Measurements from ENCODE around the gene HAPLN2.

HAPLN2 gene

GRCh38 chr1:156638189-156638985, 19.2 kb downstream of the HAPLN2 start:
- Histone ChIP-seq H3K9me3 (ENCODE audit: control insufficient read depth, low read length) (no peaks in the 10 kb centered on the region), H3K27ac (ENCODE audit: low read depth, low read length, severe bottlenecking) (no peak overlapping the region), H3K36me3 (ENCODE audit: control insufficient read depth, insufficient read depth, low read length) (no peaks in the 10 kb centered on the region), H3K4me1 (ENCODE audit: control insufficient read depth, insufficient read depth, low read length, poor library complexity, severe bottlenecking) (peaks cover 9% of the 10 kb centered on the region), H3K4me3 (ENCODE audit: extremely low read depth, insufficient read depth, low read length, poor library complexity, severe bottlenecking) (no peak overlapping the region)
- 80 to 97% methylated on average over 3 to 4 of the region's 8 CpGs for WGBS, 2 experiments (ENCODE audit: insufficient coverage in 2 of 2)

- no peak overlapping the region for H3K4me3 ChIP-seq (ENCODE audit: extremely low read depth, insufficient read depth, low read length, poor library complexity, severe bottlenecking)
- WGBS, 2 experiments (ENCODE audit: insufficient coverage in 2 of 2) = 70 to 72% methylated on average over 4 to 5 of the region's 6 CpGs
- H3K36me3 ChIP-seq (ENCODE audit: control insufficient read depth, insufficient read depth, low read length) = no peaks in the 10 kb centered on the region
Observed at GRCh38 chr1:156639601-156640101, 20.4 kb downstream of the HAPLN2 start.

GRCh38 chr1:156640842-156641706, 21.9 kb downstream of the HAPLN2 start:
- 51 to 57% methylated on average over 4 to 6 of the region's 6 CpGs for WGBS, 2 experiments (ENCODE audit: insufficient coverage in 2 of 2)
- peaks cover 9% of the 10 kb centered on the region for H3K4me1 ChIP-seq (ENCODE audit: control insufficient read depth, insufficient read depth, low read length, poor library complexity, severe bottlenecking)
- no peaks in the 10 kb centered on the region for H3K9me3 ChIP-seq (ENCODE audit: control insufficient read depth, low read length)
- H3K36me3 ChIP-seq (ENCODE audit: control insufficient read depth, insufficient read depth, low read length) = no peaks in the 10 kb centered on the region
- H3K4me3 ChIP-seq (ENCODE audit: extremely low read depth, insufficient read depth, low read length, poor library complexity, severe bottlenecking) = peak overlapping the region; percentile 31
- H3K27ac ChIP-seq (ENCODE audit: low read depth, low read length, severe bottlenecking) = no peak overlapping the region

More at GRCh38 chr1:156639601-156640101, 20.4 kb downstream of the HAPLN2 start:
- no peaks in the 10 kb centered on the region for H3K9me3 ChIP-seq (ENCODE audit: control insufficient read depth, low read length)
- H3K4me1 ChIP-seq (ENCODE audit: control insufficient read depth, insufficient read depth, low read length, poor library complexity, severe bottlenecking) = peaks cover 9% of the 10 kb centered on the region
- no peak overlapping the region for H3K27ac ChIP-seq (ENCODE audit: low read depth, low read length, severe bottlenecking)

- no peak within 1 kb of the TSS for H3K27ac ChIP-seq (ENCODE audit: low read depth, low read length, severe bottlenecking)
- 0 to 1% methylated on average over 22 of the region's 46 CpGs for WGBS, 2 experiments (ENCODE audit: insufficient coverage in 2 of 2)
- no peaks in the 10 kb centered on the region for H3K9me3 ChIP-seq (ENCODE audit: control insufficient read depth, low read length)
- peaks cover 9% of the 10 kb centered on the region for H3K4me1 ChIP-seq (ENCODE audit: control insufficient read depth, insufficient read depth, low read length, poor library complexity, severe bottlenecking)
- H3K4me3 ChIP-seq (ENCODE audit: extremely low read depth, insufficient read depth, low read length, poor library complexity, severe bottlenecking) = peak within 1 kb of the TSS; percentile 31
- H3K36me3 ChIP-seq (ENCODE audit: control insufficient read depth, insufficient read depth, low read length) = no peaks in the 10 kb centered on the region
Observed at GRCh38 chr1:156641761-156642264, 22.6 kb downstream of the HAPLN2 start, which contains the start of gene BCAN. TSS of gene BCAN (plus strand) at chr1:156642117. CDS start at chr1:156646055, 3,938 bp downstream.

GRCh38 chr1:156642265-156643048, 23.2 kb downstream of the HAPLN2 start:
- Histone ChIP-seq H3K36me3 (ENCODE audit: control insufficient read depth, insufficient read depth, low read length) (no peaks in the 10 kb centered on the region), H3K27ac (ENCODE audit: low read depth, low read length, severe bottlenecking) (no peak overlapping the region), H3K9me3 (ENCODE audit: control insufficient read depth, low read length) (no peaks in the 10 kb centered on the region), H3K4me1 (ENCODE audit: control insufficient read depth, insufficient read depth, low read length, poor library complexity, severe bottlenecking) (peaks cover 9% of the 10 kb centered on the region), H3K4me3 (ENCODE audit: extremely low read depth, insufficient read depth, low read length, poor library complexity, severe bottlenecking) (peak overlapping the region; percentile 31)
- 4 to 9% methylated on average over 29 to 37 of the region's 40 CpGs for WGBS, 2 experiments (ENCODE audit: insufficient coverage in 2 of 2)

- no peak overlapping the region for H3K4me3 ChIP-seq (ENCODE audit: extremely low read depth, insufficient read depth, low read length, poor library complexity, severe bottlenecking)
- 43 to 83% methylated on average over 1 to 2 of the region's 7 CpGs for WGBS, 2 experiments (ENCODE audit: insufficient coverage in 2 of 2)
- no peaks in the 10 kb centered on the region for H3K36me3 ChIP-seq (ENCODE audit: control insufficient read depth, insufficient read depth, low read length)
Observed at GRCh38 chr1:156643049-156643777, 24.0 kb downstream of the HAPLN2 start.

GRCh38 chr1:156643778-156644092, 24.5 kb downstream of the HAPLN2 start:
- no peaks in the 10 kb centered on the region for H3K9me3 ChIP-seq (ENCODE audit: control insufficient read depth, low read length)
- H3K4me1 ChIP-seq (ENCODE audit: control insufficient read depth, insufficient read depth, low read length, poor library complexity, severe bottlenecking) = peaks cover 9% of the 10 kb centered on the region
- no peak overlapping the region for H3K27ac ChIP-seq (ENCODE audit: low read depth, low read length, severe bottlenecking)
- no peaks in the 10 kb centered on the region for H3K36me3 ChIP-seq (ENCODE audit: control insufficient read depth, insufficient read depth, low read length)
- 87 to 88% methylated on average over 6 to 7 of the region's 7 CpGs for WGBS, 2 experiments (ENCODE audit: insufficient coverage in 2 of 2)
- no peak overlapping the region for H3K4me3 ChIP-seq (ENCODE audit: extremely low read depth, insufficient read depth, low read length, poor library complexity, severe bottlenecking)

More at GRCh38 chr1:156643049-156643777, 24.0 kb downstream of the HAPLN2 start:
- Histone ChIP-seq H3K9me3 (ENCODE audit: control insufficient read depth, low read length) (no peaks in the 10 kb centered on the region), H3K4me1 (ENCODE audit: control insufficient read depth, insufficient read depth, low read length, poor library complexity, severe bottlenecking) (peaks cover 9% of the 10 kb centered on the region), H3K27ac (ENCODE audit: low read depth, low read length, severe bottlenecking) (no peak overlapping the region)

- Histone ChIP-seq H3K36me3 (ENCODE audit: control insufficient read depth, insufficient read depth, low read length) (no peaks in the 10 kb centered on the region), H3K4me1 (ENCODE audit: control insufficient read depth, insufficient read depth, low read length, poor library complexity, severe bottlenecking) (peaks cover 9% of the 10 kb centered on the region), H3K27ac (ENCODE audit: low read depth, low read length, severe bottlenecking) (no peak overlapping the region), H3K9me3 (ENCODE audit: control insufficient read depth, low read length) (no peaks in the 10 kb centered on the region), H3K4me3 (ENCODE audit: extremely low read depth, insufficient read depth, low read length, poor library complexity, severe bottlenecking) (no peak overlapping the region)
- WGBS, 2 experiments (ENCODE audit: insufficient coverage in 2 of 2) = 81 to 92% methylated on average over 2 of the region's 3 CpGs
Observed at GRCh38 chr1:156644146-156644545, 24.9 kb downstream of the HAPLN2 start.

- WGBS, 2 experiments (ENCODE audit: insufficient coverage in 2 of 2) = 0 to 71% methylated on average over 1 of the region's 1 CpG
- H3K9me3 ChIP-seq (ENCODE audit: control insufficient read depth, low read length) = no peaks in the 10 kb centered on the region
- no peak overlapping the region for H3K27ac ChIP-seq (ENCODE audit: low read depth, low read length, severe bottlenecking)
- H3K4me3 ChIP-seq (ENCODE audit: extremely low read depth, insufficient read depth, low read length, poor library complexity, severe bottlenecking) = no peak overlapping the region
- no peaks in the 10 kb centered on the region for H3K36me3 ChIP-seq (ENCODE audit: control insufficient read depth, insufficient read depth, low read length)
- H3K4me1 ChIP-seq (ENCODE audit: control insufficient read depth, insufficient read depth, low read length, poor library complexity, severe bottlenecking) = peaks cover 5% of the 10 kb centered on the region
Observed at GRCh38 chr1:156644640-156645039, 25.4 kb downstream of the HAPLN2 start.
